Activated naive CD8-positive, alpha-beta T cell treated with anti-CD3 and anti-CD28 coated beads for 36 hours (primary cell): ENCODE measurements around the gene KRT33A. TPM values are rescaled to one million over a fixed set of nuclear protein-coding genes. Genes with fewer than 3 reads are reported as not detected.
"Not testable (repeated sequence)": the region's sequence is repeated elsewhere in the genome, so short reads cannot be mapped to it uniquely, and the experiment has no call there.

Experiments used
- DNase-seq: peaks from one replicate; pipeline ENCODE4 v3.0.0; 2021
- H3K27ac Mint-ChIP-seq: one replicate; pipeline ENCODE4 v1.8.0; 2022; ENCODE audit warnings: mild to moderate bottlenecking, moderate library complexity, mixed read lengths
- H3K27me3 Mint-ChIP-seq: one replicate; pipeline ENCODE4 v1.8.0; 2022; ENCODE audit warnings: mild to moderate bottlenecking, mixed read lengths
- H3K36me3 Mint-ChIP-seq: one replicate; pipeline ENCODE4 v1.8.0; 2021; ENCODE audit warnings: mild to moderate bottlenecking, mixed read lengths
- H3K4me1 Mint-ChIP-seq: one replicate; pipeline ENCODE4 v1.8.0; 2021; ENCODE audit warnings: mixed read lengths
- H3K4me3 Mint-ChIP-seq: one replicate; pipeline ENCODE4 v1.8.0; 2022; ENCODE audit warnings: mild to moderate bottlenecking, moderate library complexity, mixed read lengths
- H3K9me3 Mint-ChIP-seq: one replicate; pipeline ENCODE4 v1.8.0; 2022; ENCODE audit warnings: mixed read lengths
- total RNA-seq, 2 experiments: library from RNA; stranded (reverse); gene quantifications; one replicate each; pipeline ENCODE4 v1.2.3, GENCODE V29; 2021

KRT33A gene
- total RNA-seq, 2 experiments from 2014 or later = not detected

- H3K9me3 Mint-ChIP-seq, DNase-seq, H3K4me3 Mint-ChIP-seq, H3K4me1 Mint-ChIP-seq, H3K27ac Mint-ChIP-seq, H3K36me3 Mint-ChIP-seq, H3K27me3 Mint-ChIP-seq: not testable (repeated sequence)
These were observed 31.3 kb upstream of the KRT33A start, which contains the start of gene KRT34 for GRCh38 chr17:41381943-41382342. TSS of gene KRT34 (minus strand) at chr17:41382306. CDS start at chr17:41382246, 60 bp downstream.

DNA sequence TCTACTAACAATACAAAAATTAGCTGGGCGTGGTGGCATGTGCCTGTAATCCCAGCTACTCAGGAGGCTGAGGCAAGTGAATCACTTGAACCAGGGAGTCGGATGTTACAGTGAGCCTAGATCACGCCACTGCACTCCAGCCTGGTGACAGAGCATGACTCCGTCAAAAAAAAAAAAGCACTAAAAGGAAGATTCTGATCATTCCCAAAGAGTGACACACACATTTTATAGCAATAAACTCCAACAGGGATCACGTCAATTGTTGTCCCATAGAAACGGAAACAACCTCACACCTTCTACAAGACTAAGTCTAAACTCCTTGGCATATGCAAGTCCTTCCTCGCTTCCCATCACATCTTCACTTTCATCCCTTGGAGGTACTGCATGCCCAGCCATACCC, 29.5 kb upstream of the KRT33A start:
- H3K9me3 Mint-ChIP-seq, H3K4me1 Mint-ChIP-seq, H3K4me3 Mint-ChIP-seq, H3K36me3 Mint-ChIP-seq, DNase-seq, H3K27ac Mint-ChIP-seq, H3K27me3 Mint-ChIP-seq: not testable (repeated sequence)

- Mint-ChIP-seq H3K27me3 (no peaks in the 10 kb centered on the region), H3K36me3 (no peaks in the 10 kb centered on the region), H3K9me3 (peaks cover 9% of the 10 kb centered on the region), H3K27ac (no peak overlapping the region), H3K4me1 (peaks cover 6% of the 10 kb centered on the region), H3K4me3 (no peak overlapping the region)
- no peak for DNase-seq
These were observed 26.9 kb upstream of the KRT33A start for GRCh38 chr17:41377546-41377945.

- peaks cover 6% of the 10 kb centered on the region for H3K9me3 Mint-ChIP-seq
- no peak within 1 kb of the TSS for H3K4me3 Mint-ChIP-seq
- no peak for DNase-seq
- H3K27me3 Mint-ChIP-seq = no peaks in the 10 kb centered on the region
- no peaks in the 10 kb centered on the region for H3K4me1 Mint-ChIP-seq
- H3K36me3 Mint-ChIP-seq = no peaks in the 10 kb centered on the region
- H3K27ac Mint-ChIP-seq = no peak within 1 kb of the TSS
These were observed 19.1 kb upstream of the KRT33A start, which contains the start of gene KRT33B for GRCh38 chr17:41369713-41370112. TSS of gene KRT33B (minus strand) at chr17:41369813. CDS start at chr17:41369750, 63 bp downstream.

- DNase-seq = no peak
- Mint-ChIP-seq H3K9me3 (peaks cover under 1% of the 10 kb centered on the region), H3K36me3 (no peaks in the 10 kb centered on the region), H3K27me3 (no peaks in the 10 kb centered on the region), H3K4me1 (peaks cover 5% of the 10 kb centered on the region), H3K4me3 (no peak overlapping the region), H3K27ac (no peak overlapping the region)
These were observed 18.4 kb upstream of the KRT33A start for GRCh38 chr17:41369023-41369422.

GRCh38 chr17:41367426-41368075, 16.9 kb upstream of the KRT33A start:
- Mint-ChIP-seq H3K4me3 (no peak overlapping the region), H3K9me3 (no peaks in the 10 kb centered on the region), H3K27me3 (no peaks in the 10 kb centered on the region), H3K36me3 (no peaks in the 10 kb centered on the region), H3K27ac (no peak overlapping the region), H3K4me1 (peaks cover 5% of the 10 kb centered on the region)
- no peak for DNase-seq

DNA sequence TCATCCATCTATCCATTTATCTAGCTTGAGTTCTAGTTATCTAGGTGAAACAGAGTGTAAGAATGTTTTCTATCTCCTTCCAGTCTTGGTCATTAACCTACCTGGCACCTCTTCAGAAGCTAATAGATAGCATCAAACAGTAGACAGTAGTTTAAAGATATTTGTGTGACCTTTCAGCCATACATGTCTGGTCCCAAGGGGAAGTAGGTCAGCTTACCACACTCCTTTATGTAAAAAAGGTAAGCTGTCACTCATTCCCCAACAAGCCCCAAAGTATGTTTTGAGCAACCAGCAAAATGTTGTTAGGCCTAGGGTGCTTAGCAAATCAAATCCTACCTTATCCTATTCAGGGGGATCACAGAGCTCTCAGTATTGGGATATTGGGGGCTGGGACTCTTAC, 15.4 kb upstream of the KRT33A start:
- no peak overlapping the region for H3K4me3 Mint-ChIP-seq
- H3K27me3 Mint-ChIP-seq = no peaks in the 10 kb centered on the region
- H3K4me1 Mint-ChIP-seq = peaks cover 5% of the 10 kb centered on the region
- no peaks in the 10 kb centered on the region for H3K36me3 Mint-ChIP-seq
- H3K9me3 Mint-ChIP-seq = no peaks in the 10 kb centered on the region
- DNase-seq = no peak
- no peak overlapping the region for H3K27ac Mint-ChIP-seq

DNA sequence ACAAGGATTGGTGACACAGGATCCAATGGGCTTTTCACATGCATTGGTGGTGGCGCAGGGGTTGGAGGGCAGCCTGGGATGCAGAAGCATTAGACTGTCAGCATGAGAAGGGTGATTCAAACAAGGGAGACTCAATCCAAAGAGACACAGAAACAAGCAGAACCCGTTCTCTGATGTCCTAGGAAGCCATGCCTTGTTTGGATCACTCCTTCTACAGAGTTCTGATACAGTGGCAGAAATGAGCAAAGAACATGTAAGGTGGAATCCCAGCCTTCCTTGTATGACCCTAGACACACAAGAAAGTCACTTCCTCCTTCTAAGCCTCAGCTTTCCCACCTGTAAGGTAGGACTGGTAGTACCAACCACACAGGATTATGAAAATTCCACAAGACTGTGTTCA, 13.3 kb upstream of the KRT33A start:
- Mint-ChIP-seq H3K9me3 (no peaks in the 10 kb centered on the region), H3K27me3 (no peaks in the 10 kb centered on the region), H3K27ac (no peak overlapping the region), H3K4me3 (no peak overlapping the region), H3K4me1 (peaks cover 5% of the 10 kb centered on the region), H3K36me3 (no peaks in the 10 kb centered on the region)
- DNase-seq = no peak

DNA sequence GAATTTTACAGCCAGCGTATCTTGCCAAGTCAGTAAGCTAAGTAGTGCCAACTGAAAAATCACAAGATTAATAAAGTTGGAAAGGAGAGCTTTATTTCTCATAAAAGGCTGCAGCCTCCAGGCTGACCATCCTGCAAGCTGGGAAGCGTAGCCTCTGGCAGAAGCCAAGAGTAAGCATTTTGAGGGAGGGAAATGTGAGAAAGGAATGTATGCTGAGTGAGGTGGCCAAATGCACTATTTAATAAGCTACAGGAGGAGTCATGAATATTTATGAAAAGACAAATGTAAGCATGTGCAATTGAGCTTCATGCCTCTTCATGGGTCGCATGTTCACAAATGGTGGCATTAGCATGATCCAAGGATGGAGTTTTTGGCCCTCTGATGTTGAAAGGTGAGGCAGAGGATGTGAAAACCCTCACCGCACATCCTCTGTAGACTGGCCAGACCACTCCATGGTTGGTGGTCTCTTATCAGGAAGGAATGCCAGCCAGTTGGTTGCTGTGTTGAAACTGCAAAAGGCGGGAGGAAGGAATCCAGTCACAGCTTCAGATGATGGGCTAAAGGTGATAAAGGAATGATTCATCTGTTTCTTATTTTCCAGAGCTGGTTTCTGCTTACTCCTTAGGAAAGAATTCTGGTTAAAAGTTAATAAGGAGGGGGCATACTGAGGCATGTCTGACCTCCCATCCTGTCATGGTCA, 9.8 kb upstream of the KRT33A start:
- Mint-ChIP-seq H3K4me1 (peaks cover 5% of the 10 kb centered on the region), H3K36me3 (peaks cover 2% of the 10 kb centered on the region), H3K27ac (no peak overlapping the region), H3K27me3 (no peaks in the 10 kb centered on the region), H3K4me3 (no peak overlapping the region), H3K9me3 (peaks cover 5% of the 10 kb centered on the region)
- DNase-seq = no peak

DNA sequence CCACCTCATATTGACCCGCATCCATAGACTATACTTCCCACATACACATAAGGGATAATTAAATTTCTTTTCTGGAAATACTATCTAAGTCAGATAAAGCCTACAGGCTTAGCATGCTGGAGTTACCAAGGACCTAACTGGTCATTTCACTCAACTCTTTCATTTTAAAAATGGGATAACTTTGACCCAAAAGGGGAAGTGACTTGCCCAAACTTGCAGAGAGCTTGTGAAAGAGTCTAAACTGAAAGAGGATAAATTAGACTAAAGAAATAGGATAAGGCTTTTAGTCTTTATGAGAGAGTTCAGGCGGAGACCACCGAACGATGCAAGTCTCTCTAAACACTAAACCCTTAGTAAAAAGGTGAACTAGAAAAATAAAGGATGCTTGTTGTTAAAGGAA, 3.9 kb upstream of the KRT33A start:
- peaks cover 5% of the 10 kb centered on the region for H3K9me3 Mint-ChIP-seq

DNA sequence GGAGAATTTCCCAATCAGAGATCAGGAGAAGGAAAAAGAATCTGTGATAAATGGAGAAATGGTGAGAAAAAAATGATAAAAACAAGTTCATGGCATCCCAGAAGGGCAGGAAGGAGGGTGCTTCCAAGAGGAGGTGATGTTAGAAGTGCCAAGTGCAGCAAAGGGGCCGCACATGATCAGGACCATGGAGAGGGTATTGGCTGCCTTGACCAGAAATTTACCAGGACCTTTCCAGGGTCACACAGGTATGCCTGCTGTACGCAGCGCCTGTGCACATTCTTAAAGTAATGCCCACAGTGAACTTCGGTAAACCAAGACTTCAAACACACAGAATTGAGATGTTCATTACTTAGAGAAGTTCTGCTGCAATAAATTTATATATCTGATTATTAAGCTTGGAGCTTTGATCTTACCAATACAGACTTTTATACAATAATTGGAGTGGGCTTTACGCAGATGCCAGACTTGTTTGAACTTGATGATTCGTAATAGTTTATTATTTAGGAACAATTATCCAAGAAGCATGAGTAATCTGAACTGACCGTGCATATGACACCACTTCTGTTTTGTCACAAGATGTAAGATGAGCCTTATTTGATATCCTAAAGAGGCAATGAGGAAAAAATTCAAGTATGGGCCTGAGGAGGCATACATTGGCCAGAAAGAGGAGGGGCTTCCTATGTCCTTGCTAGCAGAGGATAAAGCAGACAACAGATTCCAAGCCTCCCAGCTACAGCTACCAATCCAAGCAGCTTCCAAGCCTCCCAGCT, 2.2 kb upstream of the KRT33A start:
- no peaks in the 10 kb centered on the region for H3K27me3 Mint-ChIP-seq
- H3K27ac Mint-ChIP-seq = no peak overlapping the region
- H3K4me1 Mint-ChIP-seq = peaks cover 4% of the 10 kb centered on the region
- H3K9me3 Mint-ChIP-seq = peaks cover 5% of the 10 kb centered on the region
- DNase-seq = no peak
- H3K36me3 Mint-ChIP-seq = peaks cover 2% of the 10 kb centered on the region
- no peak overlapping the region for H3K4me3 Mint-ChIP-seq

More for the DNA sequence above, 3.9 kb upstream of the KRT33A start:
- Mint-ChIP-seq H3K4me1 (peaks cover 4% of the 10 kb centered on the region), H3K27ac (no peak overlapping the region), H3K36me3 (peaks cover 2% of the 10 kb centered on the region), H3K4me3 (no peak overlapping the region), H3K27me3 (no peaks in the 10 kb centered on the region)
- no peak for DNase-seq

- Mint-ChIP-seq H3K27ac (no peak overlapping the region), H3K4me1 (peaks cover 4% of the 10 kb centered on the region), H3K36me3 (no peaks in the 10 kb centered on the region), H3K9me3 (peaks cover under 1% of the 10 kb centered on the region), H3K4me3 (no peak overlapping the region), H3K27me3 (no peaks in the 10 kb centered on the region)
- no peak for DNase-seq
These were observed 549 bp upstream of the KRT33A start for GRCh38 chr17:41351177-41351576.

DNA sequence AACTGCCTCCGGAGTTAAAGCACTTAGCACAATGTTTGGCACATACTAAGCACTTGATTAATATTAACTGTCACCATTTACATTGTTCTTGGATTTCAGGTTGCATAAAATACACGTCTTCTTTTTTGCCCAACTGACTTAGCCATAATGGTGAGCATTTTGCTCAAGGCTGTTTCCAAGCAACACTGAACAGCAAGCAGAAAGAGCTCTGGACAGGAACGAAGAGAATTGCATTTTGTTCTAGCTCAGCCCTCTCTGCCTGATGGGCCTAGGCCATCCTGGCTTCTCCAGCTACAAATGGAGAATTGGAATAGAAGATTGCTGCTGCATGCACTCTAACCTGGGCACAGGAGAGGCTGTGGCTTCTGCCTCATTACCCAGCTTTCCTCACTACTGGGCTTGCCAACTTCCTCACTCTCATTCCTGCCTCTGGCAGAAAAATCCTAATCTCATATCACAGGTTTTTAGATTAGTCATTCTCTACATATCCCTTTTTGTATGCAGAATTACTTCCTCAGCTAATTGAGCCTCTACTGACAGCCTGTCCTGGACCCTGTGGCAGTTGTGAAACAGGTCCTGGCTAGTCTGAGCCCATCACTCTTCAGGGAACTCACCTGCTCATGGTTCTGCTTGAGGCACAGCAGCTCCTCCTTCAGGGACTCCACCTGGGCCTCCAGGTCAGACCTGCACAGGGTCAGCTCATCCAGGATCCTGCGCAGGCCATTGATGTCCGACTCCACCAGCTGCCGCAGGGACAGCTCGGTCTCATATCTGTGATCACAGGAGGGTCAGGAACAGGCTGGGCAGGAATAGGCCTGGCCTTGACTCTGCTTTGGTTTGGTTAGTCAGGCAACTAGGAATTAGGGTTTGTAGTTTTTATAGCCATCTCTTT, 2.5 kb downstream of the KRT33A start:
- H3K4me3 Mint-ChIP-seq = no peak overlapping the region
- no peak overlapping the region for H3K27ac Mint-ChIP-seq
- no peak for DNase-seq
- H3K4me1 Mint-ChIP-seq = peaks cover 6% of the 10 kb centered on the region
- peaks cover 3% of the 10 kb centered on the region for H3K9me3 Mint-ChIP-seq
- H3K36me3 Mint-ChIP-seq = peaks cover 5% of the 10 kb centered on the region
- H3K27me3 Mint-ChIP-seq = no peaks in the 10 kb centered on the region

- not testable (repeated sequence) for H3K27me3 Mint-ChIP-seq, DNase-seq, H3K4me3 Mint-ChIP-seq, H3K27ac Mint-ChIP-seq
- peaks cover 13% of the 10 kb centered on the region for H3K36me3 Mint-ChIP-seq
- peaks cover 10% of the 10 kb centered on the region for H3K9me3 Mint-ChIP-seq
- peaks cover 14% of the 10 kb centered on the region for H3K4me1 Mint-ChIP-seq
These were observed 4.2 kb downstream of the KRT33A start for GRCh38 chr17:41346421-41346820.
